ENCODE results near the gene SERPINE2.

SERPINE2 gene, protein sequence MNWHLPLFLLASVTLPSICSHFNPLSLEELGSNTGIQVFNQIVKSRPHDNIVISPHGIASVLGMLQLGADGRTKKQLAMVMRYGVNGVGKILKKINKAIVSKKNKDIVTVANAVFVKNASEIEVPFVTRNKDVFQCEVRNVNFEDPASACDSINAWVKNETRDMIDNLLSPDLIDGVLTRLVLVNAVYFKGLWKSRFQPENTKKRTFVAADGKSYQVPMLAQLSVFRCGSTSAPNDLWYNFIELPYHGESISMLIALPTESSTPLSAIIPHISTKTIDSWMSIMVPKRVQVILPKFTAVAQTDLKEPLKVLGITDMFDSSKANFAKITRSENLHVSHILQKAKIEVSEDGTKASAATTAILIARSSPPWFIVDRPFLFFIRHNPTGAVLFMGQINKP

DNA sequence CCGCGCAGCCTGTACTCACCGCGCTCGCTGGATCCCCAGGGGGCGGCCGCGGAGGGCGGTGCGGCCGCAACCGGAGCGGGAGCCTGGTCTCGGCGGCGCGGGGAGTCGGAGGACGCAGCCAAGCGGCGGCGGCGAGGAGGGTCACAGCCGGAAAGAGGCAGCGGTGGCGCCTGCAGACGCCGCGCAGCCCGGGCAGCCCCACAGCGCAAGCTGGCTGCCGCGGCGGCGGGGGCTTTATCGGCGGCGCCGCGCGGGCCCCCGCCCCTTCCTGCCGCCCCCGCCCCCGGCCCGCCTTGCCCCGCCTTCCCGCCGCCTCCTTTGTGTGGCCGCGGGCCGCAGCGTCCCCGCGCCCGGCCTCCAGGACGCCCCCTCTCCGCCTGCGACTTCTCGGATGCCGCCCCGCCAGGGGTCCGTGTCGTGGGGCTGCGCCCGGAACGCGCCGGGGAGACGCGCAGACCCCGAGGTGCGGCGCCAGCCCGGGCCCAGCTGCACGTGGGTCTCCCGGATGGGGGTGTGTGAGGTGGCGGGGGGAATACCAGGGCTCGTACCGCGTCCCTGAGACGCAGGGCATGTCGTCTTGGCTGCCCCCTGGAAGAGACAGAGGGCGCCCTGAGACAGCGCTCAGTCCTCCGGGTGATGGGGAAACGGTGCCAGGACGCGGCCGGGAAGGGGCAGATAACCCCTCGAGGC lies at the start of gene SERPINE2:
Gene SERPINE2 (minus strand): TSS at position 207 of the 690 bp plus-strand sequence. CDS start 37,386 bp downstream, outside the sequence.
- DNase-seq (ENCODE audit: low spot score) = peak; percentile 87
- peak; percentile 55 for FAIRE-seq

DNA sequence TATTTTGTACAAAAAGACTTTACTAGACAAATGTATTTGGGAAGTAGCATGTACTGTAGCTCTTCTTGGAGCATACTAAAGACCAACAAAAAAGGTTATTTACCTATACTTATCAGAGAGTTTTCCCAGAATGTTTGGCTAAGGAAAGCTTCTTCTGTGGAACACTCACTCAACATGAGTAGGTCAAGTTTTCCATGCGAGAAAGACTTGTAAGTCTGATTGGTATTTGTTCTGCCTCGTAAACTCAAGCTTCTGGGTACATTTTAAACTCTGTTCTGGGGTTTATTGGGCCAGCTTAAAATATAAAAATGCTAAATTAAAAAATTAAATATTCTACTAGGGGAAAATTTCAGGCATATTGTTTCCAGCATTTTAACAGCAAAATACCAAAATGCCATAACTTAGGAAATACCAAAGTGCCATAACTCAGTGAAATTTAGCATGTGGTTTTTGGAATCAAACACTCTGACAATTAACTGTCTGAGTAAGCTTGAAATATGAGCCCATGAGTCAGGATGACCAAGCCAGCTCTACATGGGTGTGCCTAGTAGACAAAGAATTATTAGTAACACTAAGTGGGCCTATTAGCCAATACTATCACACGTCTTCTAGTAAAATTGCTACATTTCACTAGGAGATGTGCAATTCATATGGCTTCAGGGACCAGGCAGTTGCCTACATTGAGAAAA lies 47.3 kb upstream of the SERPINE2 start:
- FAIRE-seq = no peak
- peak; percentile 70 for DNase-seq (ENCODE audit: low spot score)

DNA sequence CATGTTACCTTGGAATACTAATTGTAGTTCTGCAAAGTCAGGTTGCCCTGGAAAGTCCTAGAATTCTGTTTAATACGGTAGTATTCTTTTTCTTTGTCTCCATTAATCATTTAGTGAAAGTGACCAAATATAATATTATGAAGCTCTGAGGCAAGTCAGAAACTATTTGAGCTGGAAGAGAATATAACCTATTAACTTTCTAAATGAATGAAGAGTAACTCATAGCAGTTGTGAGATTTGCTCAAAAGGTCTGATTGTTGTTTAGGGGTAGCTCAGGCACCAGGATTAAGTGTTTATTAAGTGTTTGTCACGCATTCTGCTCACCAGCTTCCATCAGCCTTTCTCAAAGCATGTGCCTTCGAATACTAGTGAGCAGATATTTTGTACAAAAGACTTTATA lies 46.7 kb upstream of the SERPINE2 start:
- DNase-seq (ENCODE audit: low spot score) (no peak), FAIRE-seq (no peak)

DNA sequence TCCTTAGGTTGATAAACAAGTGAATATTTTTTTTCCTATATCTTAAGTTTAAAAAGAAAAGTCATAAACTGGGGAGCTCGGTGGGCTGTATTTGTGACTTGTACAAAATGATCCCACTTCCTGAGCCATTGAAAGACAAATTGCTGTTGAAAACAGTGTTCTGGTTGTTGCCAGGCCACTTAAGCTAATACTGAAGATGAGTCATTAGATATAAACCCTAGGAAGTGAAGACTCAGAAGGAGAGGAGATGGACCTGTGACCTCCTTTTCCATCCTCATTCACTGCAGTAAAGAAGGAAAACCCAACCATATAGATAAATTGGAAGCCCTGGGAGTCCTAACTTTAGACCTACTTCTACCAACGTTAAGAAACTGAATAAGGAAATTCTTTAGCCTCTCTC lies 46.2 kb upstream of the SERPINE2 start:
- peak; percentile 60 for DNase-seq (ENCODE audit: low spot score)
- peak; percentile 20 for FAIRE-seq

DNA sequence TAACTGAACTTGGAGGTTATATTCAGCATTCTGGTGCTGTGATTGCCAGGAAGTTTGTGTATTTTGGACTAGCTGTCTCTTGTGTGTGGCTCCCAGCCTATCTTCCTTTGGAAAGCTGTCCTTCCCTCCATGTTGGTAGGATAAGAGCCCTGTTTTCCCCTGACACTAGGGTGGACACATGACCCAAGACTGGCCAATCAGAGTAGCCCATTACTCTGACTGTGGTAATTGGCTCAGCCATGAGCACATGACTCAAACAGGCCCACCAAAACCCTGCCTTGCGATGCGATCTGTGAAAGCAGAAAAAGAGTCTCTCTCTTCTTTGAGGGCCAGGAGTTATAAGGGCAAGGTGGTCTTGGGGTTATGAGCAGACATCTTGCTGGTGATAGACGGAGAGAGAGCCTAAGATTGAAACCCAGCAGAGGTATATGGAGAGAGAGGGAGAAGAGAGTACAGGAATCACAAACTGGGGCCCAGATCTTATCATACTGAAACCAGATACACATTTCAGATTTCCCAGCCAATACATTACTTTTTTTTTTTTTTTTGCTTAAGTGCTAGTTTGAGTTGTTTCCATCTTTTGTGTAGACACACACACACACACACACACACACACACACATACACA lies 45.3 kb upstream of the SERPINE2 start:
- no peak for FAIRE-seq
- no peak for DNase-seq (ENCODE audit: low spot score)

DNA sequence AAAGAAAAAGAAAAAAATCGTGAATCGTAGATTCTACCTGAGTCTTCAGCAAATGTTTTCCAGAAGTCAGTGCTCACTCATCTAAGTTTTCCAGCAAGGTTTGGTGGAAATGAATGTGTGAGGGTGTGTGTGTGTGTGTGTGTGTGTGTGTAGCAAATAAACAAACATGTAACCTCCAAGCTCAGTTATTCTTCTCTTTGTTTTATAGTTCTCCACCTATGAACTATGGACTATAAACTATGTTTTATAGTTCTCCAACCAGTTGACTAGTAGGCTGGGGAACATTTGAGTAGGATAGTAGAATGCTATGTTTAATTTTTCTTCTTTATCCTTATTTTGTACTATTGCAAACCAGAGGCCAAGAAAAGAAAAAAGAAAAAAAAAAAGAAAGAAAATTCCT lies 44.6 kb upstream of the SERPINE2 start:
- FAIRE-seq (no peak), DNase-seq (ENCODE audit: low spot score) (no peak)

DNA sequence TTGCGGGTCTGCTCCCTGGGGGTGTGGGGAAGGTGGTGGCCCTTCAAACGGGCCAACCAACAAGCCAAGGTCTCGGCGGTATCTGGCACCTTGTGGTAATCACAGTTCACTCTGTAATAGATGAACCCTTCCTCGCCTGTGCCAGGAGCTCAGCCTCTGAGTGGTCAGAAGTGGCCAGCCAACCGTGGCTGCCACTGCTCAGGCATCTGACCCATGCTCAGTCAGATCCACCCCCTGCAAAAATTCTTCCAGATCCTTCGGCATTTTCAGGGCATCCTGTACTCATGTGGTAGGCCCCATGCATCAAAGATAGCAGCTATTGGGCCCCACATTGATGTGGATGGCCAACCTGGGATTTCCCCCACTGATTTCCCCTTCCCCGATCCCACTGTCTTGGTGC lies 39.6 kb upstream of the SERPINE2 start:
- FAIRE-seq (no peak), DNase-seq (ENCODE audit: low spot score) (no peak)

DNA sequence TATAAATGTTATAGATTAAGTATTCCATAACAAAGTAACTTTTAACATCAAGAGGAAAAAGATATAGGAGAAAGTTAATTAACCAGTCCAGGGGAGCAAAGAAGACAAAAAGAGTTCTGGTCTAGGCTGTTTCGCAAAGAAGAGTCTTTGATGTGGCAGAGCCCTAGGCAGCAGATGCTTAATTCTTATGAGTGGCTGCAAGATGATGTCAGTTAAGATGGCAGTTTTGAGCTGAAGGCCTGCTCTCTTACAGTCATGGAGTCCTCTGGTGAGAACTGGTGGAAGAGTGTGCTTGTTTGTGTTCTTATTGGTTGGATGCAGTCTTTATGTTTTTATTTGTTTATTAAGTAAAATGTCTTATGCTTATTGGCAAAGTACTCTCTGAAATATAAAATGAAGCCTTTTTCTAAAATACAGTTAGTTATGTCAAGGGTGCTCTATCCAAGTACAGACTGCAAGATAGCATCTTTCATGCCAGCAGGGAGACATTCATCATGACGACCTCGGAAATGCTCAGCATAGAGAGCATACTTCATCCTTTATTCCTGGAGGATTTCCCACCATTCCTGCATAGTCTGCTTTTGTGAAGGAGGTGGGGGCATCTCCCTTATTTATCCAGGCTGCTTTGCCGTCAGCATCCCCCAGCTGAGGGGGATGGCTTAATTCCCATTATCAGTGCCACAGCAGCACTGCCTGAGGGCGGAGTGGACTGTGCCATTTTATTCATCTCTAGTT lies 38.9 kb upstream of the SERPINE2 start:
- FAIRE-seq (no peak), DNase-seq (ENCODE audit: low spot score) (no peak)

DNA sequence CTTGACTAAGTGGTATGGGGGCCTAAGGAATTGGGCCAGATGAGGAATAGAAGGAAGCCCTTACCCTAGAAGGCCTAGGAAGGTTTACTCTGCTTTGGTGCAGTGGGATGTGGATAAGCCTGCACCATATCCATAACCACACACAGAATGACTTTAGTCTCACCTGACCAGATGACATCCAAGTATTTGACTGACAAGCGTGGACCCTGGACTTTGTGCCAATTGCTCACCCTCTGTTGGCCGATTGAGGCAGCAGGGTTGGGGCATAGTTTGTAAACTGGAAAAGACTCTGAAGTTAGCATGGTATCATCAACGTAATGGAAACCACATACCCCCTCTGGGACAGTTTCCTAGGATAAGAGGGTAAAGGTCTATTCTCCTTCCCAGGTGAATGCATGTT lies 36.5 kb upstream of the SERPINE2 start:
- no peak for FAIRE-seq
- no peak for DNase-seq (ENCODE audit: low spot score)

DNA sequence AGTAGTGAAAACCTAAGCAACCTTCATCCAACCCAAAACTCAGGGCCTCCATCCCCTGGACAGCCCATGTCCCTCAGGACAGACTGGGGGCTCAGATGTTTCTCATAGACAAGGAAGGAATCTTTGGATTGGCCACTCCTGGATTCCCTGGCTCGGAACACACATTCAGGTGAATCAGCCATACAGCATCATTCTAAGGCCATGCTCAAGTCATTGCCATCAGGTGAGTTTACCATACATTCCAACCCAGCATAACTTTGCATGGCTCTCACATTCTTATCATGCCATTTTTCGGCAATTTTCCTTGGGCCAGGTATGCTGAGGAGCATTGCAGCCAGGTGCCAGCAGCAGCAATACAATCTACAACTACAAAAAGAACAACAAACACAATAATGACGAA lies 34.6 kb upstream of the SERPINE2 start:
- DNase-seq (ENCODE audit: low spot score) (no peak), FAIRE-seq (no peak)

DNA sequence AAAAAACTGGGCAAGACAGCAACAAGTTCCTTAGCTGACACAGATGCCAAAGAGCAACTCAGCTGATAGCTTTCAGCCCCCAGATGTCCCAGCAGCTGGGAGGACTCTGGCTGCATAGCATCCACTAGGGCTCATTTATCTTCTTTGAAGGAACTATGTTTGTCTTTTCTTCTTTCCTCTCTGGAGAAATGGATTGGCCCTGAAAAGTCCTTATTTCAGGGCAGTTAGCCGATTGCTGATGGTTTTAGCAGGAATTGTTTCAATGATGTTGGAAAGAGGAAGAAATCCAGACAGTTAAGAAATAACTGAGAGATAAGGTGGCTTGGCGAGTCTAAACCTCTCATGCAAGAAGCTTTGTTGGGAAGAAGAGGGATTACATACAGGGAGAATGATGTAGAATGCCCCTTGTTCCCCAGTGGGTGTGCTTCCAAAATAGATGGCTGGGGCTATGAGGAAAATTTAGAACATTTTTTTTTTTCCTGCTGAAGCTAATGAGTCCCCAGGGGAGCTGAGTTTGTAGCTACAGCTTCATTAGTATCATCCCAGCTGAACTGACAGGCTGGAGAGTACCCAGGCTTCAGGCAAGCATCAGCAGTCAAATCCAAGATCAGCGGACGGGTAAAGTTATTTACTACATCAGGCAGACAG lies 33.6 kb upstream of the SERPINE2 start:
- FAIRE-seq = no peak

DNA sequence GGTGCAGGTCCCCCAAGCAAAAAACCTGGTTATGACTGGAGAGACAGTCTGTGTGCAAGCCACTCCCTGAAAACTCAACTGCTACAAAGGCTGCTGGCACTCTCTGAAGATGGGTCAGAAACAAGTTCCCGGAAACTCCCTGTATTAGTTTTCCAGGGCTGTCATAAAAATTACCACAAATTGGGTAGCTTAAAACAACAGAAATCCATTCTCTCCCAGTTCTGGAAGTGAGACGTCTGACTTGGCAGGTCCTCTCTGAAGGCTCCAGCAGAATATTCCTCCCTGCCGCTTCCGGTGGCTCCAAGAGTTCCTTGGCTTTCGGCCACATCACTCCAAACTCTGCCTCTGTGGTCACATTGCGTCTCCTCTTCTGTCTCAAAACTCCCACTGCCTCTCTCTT lies 30.1 kb upstream of the SERPINE2 start:
- no peak for DNase-seq (ENCODE audit: low spot score)

More for the DNA sequence above, 33.6 kb upstream of the SERPINE2 start:
- no peak for DNase-seq (ENCODE audit: low spot score)

DNA sequence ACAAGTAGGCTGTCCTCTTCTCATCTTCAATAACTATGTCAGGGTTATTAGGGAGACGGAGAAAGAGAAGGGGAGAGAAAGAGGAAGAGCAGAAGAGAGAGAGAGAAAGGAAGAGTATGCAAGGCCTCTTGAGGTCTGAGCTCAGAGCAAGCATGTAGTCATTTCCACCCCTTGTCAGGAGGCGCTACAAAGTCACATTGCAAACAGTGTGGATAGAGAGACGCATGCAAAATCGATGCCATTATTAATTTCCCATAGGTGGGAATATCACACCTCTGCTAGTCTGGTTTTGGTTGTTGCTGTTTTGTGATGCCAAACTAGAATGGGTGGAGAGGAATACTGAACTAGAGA lies 24.2 kb upstream of the SERPINE2 start:
- no peak for DNase-seq (ENCODE audit: low spot score)
- FAIRE-seq = no peak

More for the DNA sequence above, 30.1 kb upstream of the SERPINE2 start:
- no peak for FAIRE-seq

DNA sequence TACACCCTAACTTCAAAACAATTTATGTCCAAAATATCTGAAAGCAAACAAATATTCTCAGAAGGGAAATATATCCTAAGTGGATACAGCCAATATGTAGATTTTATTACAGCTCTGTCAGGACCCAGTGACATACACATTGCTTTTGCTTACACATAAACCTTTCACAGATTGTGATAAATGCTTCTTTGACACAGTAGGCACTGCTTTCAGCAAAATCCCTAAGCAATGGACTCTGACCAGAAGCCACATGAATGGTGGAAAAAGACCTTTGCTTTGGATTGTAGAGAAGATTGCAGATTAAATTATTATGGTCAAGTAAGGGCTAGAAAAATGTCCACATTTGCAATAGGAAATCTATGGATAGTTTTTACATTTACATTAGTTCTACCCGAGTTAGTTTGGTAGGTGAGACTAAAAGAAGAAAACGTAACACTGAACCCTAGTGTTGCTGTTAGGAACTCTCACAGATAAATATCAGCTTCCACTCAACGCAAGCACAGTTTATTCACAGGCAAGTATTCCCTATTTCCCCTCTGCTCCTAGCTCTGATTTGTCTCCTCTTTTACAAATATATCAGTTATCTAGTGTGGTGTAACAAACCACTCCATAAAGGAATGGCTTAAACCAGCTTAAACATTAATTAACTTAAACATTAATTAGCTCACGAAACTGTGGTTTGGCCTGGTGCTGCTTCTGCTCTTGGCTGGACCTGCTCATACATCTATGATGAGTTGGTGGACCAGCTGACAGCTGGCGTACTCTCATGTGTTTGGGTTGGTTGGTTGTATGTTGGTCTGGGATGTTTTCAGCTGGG lies 23.6 kb upstream of the SERPINE2 start:
- FAIRE-seq = no peak
- no peak for DNase-seq (ENCODE audit: low spot score)

DNA sequence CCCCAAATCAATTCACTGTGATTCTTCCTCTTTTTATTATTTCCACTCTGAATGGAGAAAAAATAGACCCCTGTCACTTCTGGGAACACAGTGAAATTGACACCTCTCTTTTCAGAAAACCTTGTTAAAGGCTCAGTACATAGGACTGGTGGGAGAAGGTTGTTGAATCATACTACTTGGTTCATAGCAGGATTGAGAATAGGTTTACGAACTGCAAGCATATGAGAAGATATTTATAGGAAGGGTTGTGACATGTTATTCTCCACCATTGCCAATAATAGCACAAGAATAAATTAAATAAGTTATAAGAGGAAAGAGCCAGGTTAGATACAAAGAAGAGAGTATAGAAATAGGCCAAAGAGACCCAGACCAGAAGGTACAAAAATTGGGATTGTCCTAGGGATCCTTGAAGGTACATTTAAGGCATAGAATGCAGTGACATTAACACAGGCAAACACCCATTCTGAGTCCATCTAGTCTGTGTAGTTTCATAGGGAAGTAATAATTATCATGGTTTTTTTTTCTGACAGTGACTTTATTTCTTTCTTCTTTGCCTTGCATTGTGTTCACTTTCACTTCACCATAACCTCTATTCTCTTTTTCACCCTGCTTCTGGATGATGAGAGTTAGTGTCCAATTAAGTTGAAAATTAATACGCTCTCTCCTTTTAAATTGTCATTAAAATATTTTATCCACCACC lies 21.8 kb upstream of the SERPINE2 start:
- no peak for FAIRE-seq
- DNase-seq (ENCODE audit: low spot score) = no peak

DNA sequence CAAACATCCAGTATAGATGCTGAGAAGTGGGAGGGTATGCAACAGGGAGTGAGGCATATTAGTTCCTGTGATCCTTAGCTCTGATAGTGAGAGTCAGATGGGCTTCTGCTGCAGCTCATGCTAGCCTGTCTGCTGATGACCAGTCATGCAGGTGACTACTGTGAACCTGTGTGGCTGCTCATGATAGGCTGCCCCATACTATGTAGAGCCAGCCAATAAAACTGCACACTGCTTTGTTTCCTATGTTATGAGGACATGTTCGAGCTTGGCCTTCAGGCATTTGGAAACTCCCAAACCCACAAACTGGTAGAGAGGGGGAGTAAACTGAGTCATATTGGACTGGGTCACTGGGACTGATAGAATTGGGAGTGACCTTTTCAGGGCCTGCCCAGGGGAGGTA lies 20.1 kb upstream of the SERPINE2 start:
- DNase-seq (ENCODE audit: low spot score) (no peak), FAIRE-seq (no peak)

DNA sequence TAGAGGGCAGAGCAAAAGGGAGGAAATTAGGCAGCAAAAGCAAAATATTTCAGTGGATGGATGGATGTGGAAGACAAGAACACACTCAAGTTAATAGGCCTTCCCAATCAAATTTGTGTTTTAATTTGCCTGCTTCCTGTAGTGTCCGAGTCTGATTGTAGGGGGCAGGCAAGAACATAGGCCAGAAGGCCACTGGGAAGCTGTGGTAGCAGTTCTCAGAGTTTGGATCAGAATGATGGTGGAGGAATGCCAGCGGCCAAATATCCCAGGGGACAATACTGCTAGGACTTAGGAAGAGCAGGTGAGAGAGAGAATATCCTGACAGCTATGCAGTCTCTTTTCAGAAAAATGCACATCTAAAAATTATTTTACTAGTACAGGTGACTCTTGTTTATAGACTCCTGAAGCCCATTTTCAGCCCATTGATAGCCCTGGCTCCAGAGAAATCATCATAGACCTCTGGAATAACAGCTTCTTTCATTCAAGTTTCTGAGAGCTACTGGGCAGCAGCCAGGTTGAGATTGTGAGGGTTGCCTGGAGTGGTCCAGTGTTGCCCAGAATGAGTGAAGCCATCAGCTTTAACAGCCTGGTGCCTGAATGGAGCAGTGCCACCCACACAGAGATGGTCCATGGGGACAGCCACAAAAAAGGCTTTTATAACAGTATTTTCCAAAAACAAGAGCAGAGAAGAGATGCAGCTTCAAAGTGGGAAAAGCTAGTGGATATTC lies 19.1 kb upstream of the SERPINE2 start:
- FAIRE-seq = no peak
- no peak for DNase-seq (ENCODE audit: low spot score)

DNA sequence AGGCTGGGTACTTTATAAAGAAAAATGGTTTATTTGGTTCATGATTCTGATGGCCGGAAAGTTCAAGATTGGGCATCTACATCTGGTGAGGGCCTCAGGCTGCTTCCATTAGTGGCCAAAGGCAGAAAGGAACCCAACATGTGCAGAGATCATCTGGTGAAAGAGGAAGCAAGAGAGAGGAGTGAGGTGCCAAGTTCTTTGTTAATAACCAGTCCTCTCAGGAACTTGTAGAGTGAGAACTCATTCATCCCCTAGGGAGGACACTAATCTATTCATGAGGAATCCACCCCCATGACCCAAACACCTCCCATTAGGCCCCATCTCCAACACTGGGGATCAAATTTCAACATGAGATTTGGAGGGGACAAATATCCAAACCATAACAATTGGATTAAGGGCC lies 17.8 kb upstream of the SERPINE2 start:
- DNase-seq (ENCODE audit: low spot score) = no peak
- no peak for FAIRE-seq

DNA sequence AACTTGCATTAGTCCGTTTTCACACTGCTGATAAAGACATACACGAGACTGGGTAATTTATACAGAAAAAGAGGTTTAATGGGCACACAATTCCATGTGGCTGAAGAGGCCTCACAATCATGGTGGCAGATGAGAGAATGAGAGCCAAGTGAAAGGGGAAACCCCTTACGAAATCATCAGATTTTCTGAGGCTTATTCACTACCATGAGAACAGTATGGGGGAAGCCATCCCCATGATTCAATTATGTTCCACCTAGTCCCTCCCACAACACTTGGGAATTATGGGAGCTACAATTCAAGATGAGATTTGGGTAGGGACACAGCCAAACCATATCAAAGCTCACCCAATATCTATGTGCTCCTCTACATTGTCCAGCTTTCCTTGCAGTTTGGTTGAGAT lies 16.0 kb upstream of the SERPINE2 start:
- DNase-seq (ENCODE audit: low spot score) (no peak), FAIRE-seq (no peak)
